HG02623 (cell line): ENCODE results near the gene DNM1.

Experiments
- ATAC-seq: cut with Tn5 transposase; IDR thresholded peaks from one replicate; pipeline ENCODE4 v1.9.1; 2021; ENCODE audit warnings: moderate library complexity; ENCODE audit not compliant: unreplicated experiment

The DNM1 gene

GRCh38 chr9:128298535-128299482 is 95.6 kb downstream of the DNM1 start:
- no peak for ATAC-seq

- no peak for ATAC-seq
These were observed 101.2 kb downstream of the DNM1 start for GRCh38 chr9:128304136-128304970.
